Heart left ventricle (tissue), 16 donors: ENCODE data around the gene EXOC4. TPM values are rescaled to one million over a fixed set of nuclear protein-coding genes. Genes with fewer than 3 reads are reported as not detected.
A peak's percentile ranks its signal among the peaks of the same experiment; 100 is the strongest.

Source experiments
- ATAC-seq, 4 donors: fragments of 200-7000 bp; cut with Tn5 transposase; one replicate each; pipeline ENCODE4 v1.9.1; 2020 to 2022; ENCODE audit warnings: moderate library complexity in 4 of 4, mild to moderate bottlenecking in 3 of 4, moderate number of reproducible peaks in 1 of 4
- DNase-seq, 5 donors: peaks; one replicate each; pipeline ENCODE4 v3.0.0-alpha.2; 2020
- H3K27ac ChIP-seq, 12 donors: fragments of 200-600 bp; sonication (generic) in 4 of 12; one replicate each; pipeline versions ENCODE4 v1.5.0 to v1.8.0; 2016 to 2022; ENCODE audit warnings: mild to moderate bottlenecking in 2 of 12
- H3K27me3 ChIP-seq, 9 donors: fragments of 200-600 bp; sonication (generic) in 2 of 9; one replicate each; pipeline versions ENCODE4 v1.5.1 to v1.8.0; 2016 to 2022; ENCODE audit warnings: mild to moderate bottlenecking in 3 of 9
- H3K36me3 ChIP-seq, 9 donors: fragments of 200-600 bp; sonication (generic) in 2 of 9; one replicate each; pipeline versions ENCODE4 v1.5.0 to v1.8.0; 2018 to 2022; ENCODE audit warnings: mild to moderate bottlenecking in 2 of 9
- H3K4me1 ChIP-seq, 12 donors: fragments of 200-600 bp; sonication (generic) in 4 of 12; one replicate each; pipeline versions ENCODE4 v1.5.0 to v1.8.0; 2016 to 2022; ENCODE audit warnings: mild to moderate bottlenecking in 3 of 12
- H3K4me3 ChIP-seq, 12 donors: fragments of 200-600 bp; sonication (generic) in 4 of 12; one replicate each; pipeline versions ENCODE4 v1.5.0 to v1.8.0; 2017 to 2022; ENCODE audit warnings: mild to moderate bottlenecking in 9 of 12, moderate library complexity in 4 of 12
- H3K9me3 ChIP-seq, 12 donors: fragments of 200-600 bp; sonication (generic) in 4 of 12; one replicate each; pipeline versions ENCODE4 v1.5.0 to v1.8.0; 2016 to 2022; ENCODE audit warnings: mild to moderate bottlenecking in 1 of 12
- POLR2A ChIP-seq, 2 donors: fragments of 450-650 bp; IDR thresholded peaks; one replicate each; pipeline ENCODE4 v1.6.1; 2017; ENCODE audit warnings: antibody characterized with exemption in 2 of 2, mild to moderate bottlenecking in 2 of 2, moderate library complexity in 2 of 2
- WGBS, 4 donors: extraction: QIAGEN DNeasy Blood & Tissue Kit in 2 of 4; methylation state at CpG; one replicate each; pipeline versions ENCODE4 v1.1.5 to v1.1.7; 2013 to 2018; 5-methylcytosine and 5-hydroxymethylcytosine counted together
- intact Hi-C, 10 donors: fragments of 100-400 bp; cut with DNase I; formaldehyde crosslinking; loops; one replicate each; pipeline versions ENCODE4 v1.11.1 to v1.14.2; 2022
- polyA plus RNA-seq, 2 donors: library from polyadenylated mRNA; stranded (reverse); fragments of 200-250 nt; gene quantifications; one replicate each; pipeline ENCODE4 v1.2.3, GENCODE V29; 2013
- total RNA-seq, 9 donors: library from RNA; depleted of rRNA in 2 of 9; stranded (reverse); fragments of >200 nt in 2 of 9; fragmentation: NEBNext Ultra II Directional in 3 of 9; extraction: Animal tissue kit (Norgen Biotek cat#: 25700) in 3 of 9; gene quantifications; one replicate each; pipeline versions ENCODE4 v1.1.0 to v1.2.4, GENCODE V29; 2016 to 2023
- TF ChIP-seq, protein P1 (sequence below), 12 donors: fragments of 200-600 bp; sonication (generic) in 4 of 12; IDR thresholded peaks; one replicate each; pipeline versions ENCODE4 v1.5.0 to v1.8.0; 2018 to 2022; ENCODE audit warnings: antibody characterized with exemption in 12 of 12, mild to moderate bottlenecking in 5 of 12
- donor health status: ischemic (EF 13 %, LVEDD 7.1; RV severe dilation, severe dysfunction).
- donor health status: healthy with polysubstance abuse.
- donor health status: DM: no; HTN: yes; CAD: no.
- donor health status: DM: no; HTN: no; CAD: no.
- donor health status: ischemic (EF 25% LVEDD 6.9; RV normal size, moderate dysfunction).
- donor health status: ischemic (EF 25% LVEDD 5.7; RV mildly dilated, moderate dysfunction).
- donor health status: healthy.
- donor health status: DM: yes; HTN: yes; CAD: no.
- donor health status: ischemic (EF 35%, LVEDD 5.7; RV mildly dilated, moderate dysfunction).
- donor health status: nonischemic (EF 11% LVEDD 7.7; RV severe dilation, severe dysfunction).
- donor health status: DM: yes; HTN: yes; CAD: no.
- donor health status: PGD.
- donor health status: ischemic (EF 29% LVEDD 5.4; RV normal size, mild dysfunction).
- donor health status: nonischemic (EF 23%, LVEDD 6.1; RV moderate dilation, normal function).

Gene EXOC4
- total and polyA plus RNA-seq, 11 donors = 8.8 to 61.2 (median 33.8) TPM

DNA sequence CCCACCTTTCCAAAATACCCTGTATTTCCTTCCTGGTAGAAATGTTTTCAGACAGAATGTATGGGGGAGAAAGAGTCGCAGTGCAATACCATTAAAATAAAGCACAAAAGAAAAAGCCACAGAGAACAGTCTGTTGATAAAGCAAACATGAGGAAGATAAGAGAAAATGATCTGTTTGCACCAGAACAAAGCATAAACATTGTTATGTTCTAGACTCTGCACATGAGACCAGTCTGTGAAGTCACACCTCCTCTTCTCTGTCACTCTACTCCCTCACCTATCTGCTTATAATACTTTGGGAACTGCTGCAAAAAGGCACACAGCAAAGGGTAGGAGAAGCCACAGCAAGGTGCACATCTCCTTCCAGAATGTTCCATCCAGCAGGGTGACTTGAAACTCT lies 807.0 kb downstream of the EXOC4 start:
- TF ChIP-seq, protein P1, sequence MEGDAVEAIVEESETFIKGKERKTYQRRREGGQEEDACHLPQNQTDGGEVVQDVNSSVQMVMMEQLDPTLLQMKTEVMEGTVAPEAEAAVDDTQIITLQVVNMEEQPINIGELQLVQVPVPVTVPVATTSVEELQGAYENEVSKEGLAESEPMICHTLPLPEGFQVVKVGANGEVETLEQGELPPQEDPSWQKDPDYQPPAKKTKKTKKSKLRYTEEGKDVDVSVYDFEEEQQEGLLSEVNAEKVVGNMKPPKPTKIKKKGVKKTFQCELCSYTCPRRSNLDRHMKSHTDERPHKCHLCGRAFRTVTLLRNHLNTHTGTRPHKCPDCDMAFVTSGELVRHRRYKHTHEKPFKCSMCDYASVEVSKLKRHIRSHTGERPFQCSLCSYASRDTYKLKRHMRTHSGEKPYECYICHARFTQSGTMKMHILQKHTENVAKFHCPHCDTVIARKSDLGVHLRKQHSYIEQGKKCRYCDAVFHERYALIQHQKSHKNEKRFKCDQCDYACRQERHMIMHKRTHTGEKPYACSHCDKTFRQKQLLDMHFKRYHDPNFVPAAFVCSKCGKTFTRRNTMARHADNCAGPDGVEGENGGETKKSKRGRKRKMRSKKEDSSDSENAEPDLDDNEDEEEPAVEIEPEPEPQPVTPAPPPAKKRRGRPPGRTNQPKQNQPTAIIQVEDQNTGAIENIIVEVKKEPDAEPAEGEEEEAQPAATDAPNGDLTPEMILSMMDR (IDR thresholded peaks at IDR 0.05) = no peak
- no peak for TF ChIP-seq POLR2A (IDR thresholded peaks at IDR 0.05)
- no peak for ATAC-seq
- H3K4me3 ChIP-seq = no peak overlapping the region
- H3K27ac ChIP-seq = no peak overlapping the region
- H3K4me1 ChIP-seq = peaks cover 0 to 12% (median 0%) of the 10 kb centered on the region in 12 donors
- 95 to 98% (median 97%) methylated on average over 1 of the region's 1 CpG for WGBS, 4 donors
- no peaks in the 10 kb centered on the region for H3K27me3 ChIP-seq
- no peaks in the 10 kb centered on the region for H3K9me3 ChIP-seq
- intact Hi-C loops = no loop called here
- no peaks in the 10 kb centered on the region for H3K36me3 ChIP-seq
- no peak for DNase-seq

DNA sequence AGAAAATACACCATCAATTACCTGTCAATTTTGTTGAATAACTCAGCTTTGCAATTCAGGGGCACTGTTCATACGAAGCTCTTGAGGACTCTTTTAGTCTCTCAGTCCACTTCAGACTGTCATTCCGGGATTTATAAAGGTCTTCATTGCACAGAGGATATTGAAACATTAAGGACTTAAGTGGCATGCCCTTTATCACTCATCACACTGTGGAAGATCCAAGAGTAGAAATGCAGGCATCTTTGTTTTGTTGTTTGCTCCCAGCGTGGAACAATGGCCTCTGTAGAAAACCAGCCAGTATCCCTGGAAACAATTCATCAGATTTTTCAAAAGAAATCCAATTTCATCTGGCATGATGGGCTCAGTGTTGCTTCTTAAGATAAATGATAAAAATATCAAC lies 808.0 kb downstream of the EXOC4 start:
- 66 to 76% (median 72%) methylated on average over 3 of the region's 3 CpGs for WGBS, 4 donors
- H3K27ac ChIP-seq = no peak overlapping the region
- DNase-seq = no peak
- no peak for ATAC-seq
- no peaks in the 10 kb centered on the region for H3K27me3 ChIP-seq
- no peak overlapping the region for H3K4me3 ChIP-seq
- no peak for TF ChIP-seq POLR2A (IDR thresholded peaks at IDR 0.05)
- TF ChIP-seq, protein P1 (IDR thresholded peaks at IDR 0.05) = no peak
- H3K36me3 ChIP-seq = no peaks in the 10 kb centered on the region
- no peaks in the 10 kb centered on the region for H3K9me3 ChIP-seq
- intact Hi-C loops = no loop called here
- peaks cover 0 to 12% (median 0%) of the 10 kb centered on the region in 12 donors for H3K4me1 ChIP-seq

GRCh38 chr7:134062460-134062859 lies 809.6 kb downstream of the EXOC4 start:
- intact Hi-C loops = no loop called here
- TF ChIP-seq, protein P1 (IDR thresholded peaks at IDR 0.05) = no peak
- TF ChIP-seq POLR2A (IDR thresholded peaks at IDR 0.05) = no peak
- Histone ChIP-seq H3K4me1 (peaks cover 0 to 12% (median 0%) of the 10 kb centered on the region in 12 donors), H3K36me3 (no peaks in the 10 kb centered on the region), H3K4me3 (no peak overlapping the region), H3K27me3 (no peaks in the 10 kb centered on the region), H3K9me3 (no peaks in the 10 kb centered on the region), H3K27ac (no peak overlapping the region)
- peak; percentile 88 to 99 (median 94) for ATAC-seq
- DNase-seq = peak in 3 of 5 donors; percentile 20 to 51 (median 23)
- WGBS, 4 donors = 41 to 69% (median 51%) methylated on average over 4 of the region's 4 CpGs

GRCh38 chr7:134065415-134065814 lies 812.5 kb downstream of the EXOC4 start:
- ATAC-seq (no peak), DNase-seq (no peak)
- Histone ChIP-seq H3K36me3 (no peaks in the 10 kb centered on the region), H3K27me3 (no peaks in the 10 kb centered on the region), H3K9me3 (no peaks in the 10 kb centered on the region), H3K4me1 (peaks cover 0 to 12% (median 0%) of the 10 kb centered on the region in 12 donors), H3K4me3 (no peak overlapping the region), H3K27ac (no peak overlapping the region)
- intact Hi-C loops = no loop called here
- TF ChIP-seq POLR2A (IDR thresholded peaks at IDR 0.05) = no peak
- TF ChIP-seq, protein P1 (IDR thresholded peaks at IDR 0.05) = no peak
- 90 to 97% (median 94%) methylated on average over 4 of the region's 4 CpGs for WGBS, 4 donors
